GM12878 (cell line): ENCODE measurements around the gene LRRC4B. TPM values are rescaled to one million over a fixed set of nuclear protein-coding genes. Genes with fewer than 3 reads are reported as not detected.
A peak's percentile ranks its signal among the peaks of the same experiment; 100 is the strongest.

Experiments used
- DPF2 ChIP-seq: fragments of 450-650 bp; IDR thresholded peaks from 2 replicates; pipeline ENCODE4 v1.6.1; 2017; ENCODE audit warnings: mild to moderate bottlenecking
- E2F4 ChIP-seq: IDR thresholded peaks from 2 replicates; pipeline ENCODE4 v1.6.1; 2012; ENCODE audit warnings: low read depth, low read length, improper control_type of control experiment
- FOXK2 ChIP-seq: fragments of 450-650 bp; IDR thresholded peaks from 2 replicates; pipeline ENCODE4 v1.6.1; 2017; ENCODE audit warnings: mild to moderate bottlenecking, moderate library complexity
- HDAC6 ChIP-seq: fragments of 200-600 bp; sonication (generic); IDR thresholded peaks from one replicate; pipeline ENCODE4 v1.8.0; 2017; ENCODE audit warnings: antibody characterized with exemption; ENCODE audit not compliant: unreplicated experiment
- IKZF2 ChIP-seq, 2 experiments: fragments of 450-650 bp; IDR thresholded peaks; 2 replicates each; pipeline ENCODE4 v1.6.1; 2017; ENCODE audit warnings: mild to moderate bottlenecking in 2 of 2, moderate library complexity in 2 of 2
- MLLT1 ChIP-seq: fragments of 450-650 bp; IDR thresholded peaks from 2 replicates; pipeline ENCODE4 v1.6.1; 2016; ENCODE audit warnings: mild to moderate bottlenecking
- MXI1 ChIP-seq: fragments of 150-350 bp; IDR thresholded peaks from 2 replicates; pipeline ENCODE4 v1.6.1; 2011; ENCODE audit warnings: low read depth, mild to moderate bottlenecking, inconsistent platforms, low read length, improper control_type of control experiment
- POU2F2 ChIP-seq: IDR thresholded peaks from 3 replicates; pipeline ENCODE4 v1.6.1; 2011; ENCODE audit warnings: low read depth, mild to moderate bottlenecking, low read length, borderline replicate concordance
- RUNX3 ChIP-seq: IDR thresholded peaks from 2 replicates; pipeline ENCODE4 v1.6.1; 2012; ENCODE audit warnings: low read length, inconsistent platforms
- SIX5 ChIP-seq: IDR thresholded peaks from 2 replicates; pipeline ENCODE4 v1.6.1; 2011; ENCODE audit warnings: mild to moderate bottlenecking, low read depth, low read length, moderate library complexity; ENCODE audit not compliant: severe bottlenecking
- SMC3 ChIP-seq: IDR thresholded peaks from 2 replicates; pipeline ENCODE4 v1.6.1; 2011; ENCODE audit warnings: low read length, improper control_type of control experiment, borderline replicate concordance
- TBL1XR1 ChIP-seq: IDR thresholded peaks from 2 replicates; pipeline ENCODE4 v1.6.1; 2012; ENCODE audit warnings: low read depth, low read length, improper control_type of control experiment
- TCF7 ChIP-seq: IDR thresholded peaks from 2 replicates; pipeline ENCODE4 v1.6.1; 2014; ENCODE audit warnings: antibody characterized with exemption, borderline replicate concordance
- ZBTB33 ChIP-seq: fragments of 450-650 bp; IDR thresholded peaks from 2 replicates; pipeline ENCODE4 v1.6.1; 2017; ENCODE audit warnings: mild to moderate bottlenecking
- ZBTB4 ChIP-seq: fragments of 450-650 bp; formaldehyde crosslinking; IDR thresholded peaks from 2 replicates; pipeline ENCODE4 v1.4.0; 2022; ENCODE audit warnings: mild to moderate bottlenecking, moderate library complexity
- polyA plus RNA-seq, 11 experiments: library from polyadenylated mRNA; depleted of rRNA in 4 of 11; unstranded in 6 of 11; stranded (reverse) in 5 of 11; fragments of >200 nt; fragmentation: Nextera tagmentation in 4 of 11; fragmentation: Illumina TruSeq in 1 of 11; extraction: Ambion mirVana in 4 of 11; extraction: Trizol in 1 of 11; gene quantifications; 1 replicate in 1 of 11; 2 replicates in 10 of 11; pipeline versions ENCODE4 v1.2.1 to v1.2.3, GENCODE V29; 2011 to 2016; ENCODE audit warnings: inconsistent platforms in 2 of 11, missing spikeins in 2 of 11, low read depth in 1 of 11
- total RNA-seq, 4 experiments: library from RNA; depleted of rRNA in 3 of 4; stranded (reverse); fragments of >200 nt in 3 of 4; fragmentation: Illumina TruSeq in 1 of 4; extraction: Trizol in 1 of 4; gene quantifications; 2 replicates each; pipeline versions ENCODE4 v1.2.1 to v1.2.3, GENCODE V29; 2013 to 2021
- TF ChIP-seq, protein P1 (sequence below): fragments of 450-650 bp; IDR thresholded peaks from 2 replicates; pipeline ENCODE4 v1.6.1; 2018; ENCODE audit warnings: mild to moderate bottlenecking, low read depth, moderate library complexity; ENCODE audit not compliant: partially characterized antibody
- TF ChIP-seq, protein P2 (sequence below): fragments of 450-650 bp; IDR thresholded peaks from 2 replicates; pipeline ENCODE4 v1.6.1; 2017; ENCODE audit warnings: low read depth, mild to moderate bottlenecking, moderate library complexity

LRRC4B gene
- total and polyA plus RNA-seq, 10 of the 15 experiments (the other 5 are each of a cell fraction or from before 2014, with no cell fraction given) = 0.14 TPM; not detected in 9

DNA sequence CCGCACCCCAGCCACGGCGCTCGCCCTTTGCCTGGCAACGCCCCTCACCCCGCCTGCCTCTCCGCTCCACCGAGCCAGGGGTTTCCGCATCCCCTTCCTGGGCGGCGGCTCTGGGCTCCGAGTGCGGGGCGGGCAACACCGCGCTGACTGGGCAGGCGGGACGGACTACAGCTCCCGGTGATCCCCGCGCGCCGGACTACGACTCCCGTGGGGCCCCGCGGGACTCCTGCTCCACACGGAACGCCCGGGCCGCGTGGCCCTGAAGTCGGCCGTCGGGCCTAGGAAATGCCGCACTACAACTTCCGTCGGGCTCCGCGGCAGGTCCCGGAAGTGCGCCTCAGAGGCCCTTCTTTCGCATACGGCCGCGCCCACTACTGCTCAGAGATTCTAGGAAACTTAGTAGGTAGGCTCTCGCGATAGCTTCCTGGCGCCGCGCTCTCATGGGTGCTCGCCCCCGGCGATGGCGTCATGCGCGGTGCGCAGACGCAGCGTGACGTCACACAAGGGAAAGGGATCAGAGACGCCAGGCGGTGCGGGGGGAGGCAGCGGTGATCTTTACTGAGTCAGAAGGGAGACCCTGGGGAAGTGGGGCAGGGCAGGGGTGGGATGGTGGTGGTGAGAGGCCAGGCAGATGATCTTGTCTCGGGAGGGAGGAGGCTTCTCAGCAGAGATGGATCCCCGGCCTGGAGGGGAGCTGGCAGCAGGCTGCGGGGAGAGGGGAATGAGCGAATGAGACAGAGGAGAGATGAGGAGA lies 57.0 kb downstream of the LRRC4B start, which contains the start of gene JOSD2 (continued):
- TF ChIP-seq E2F4 (peak; percentile 60; the same call in 1 of the 2 replicates), FOXK2 (no peak), MXI1 (peak; percentile 78), TCF7 (no peak), MLLT1 (peak; percentile 91), DPF2 (no peak; the same call in 1 of the 2 replicates), IKZF2 (IDR thresholded peaks at IDR 0.05) (peak in 1 of 2 experiments; percentile 14; a peak in 2 of 4 replicates), SIX5 (peak; percentile 96), ZBTB33 (no peak), RUNX3 (peak; percentile 28), HDAC6 (no peak), POU2F2 (peak; percentile 28; the same call in 1 of the 3 replicates), SMC3 (no peak), TBL1XR1 (no peak), ZBTB4 (no peak)
- TF ChIP-seq, protein P1, sequence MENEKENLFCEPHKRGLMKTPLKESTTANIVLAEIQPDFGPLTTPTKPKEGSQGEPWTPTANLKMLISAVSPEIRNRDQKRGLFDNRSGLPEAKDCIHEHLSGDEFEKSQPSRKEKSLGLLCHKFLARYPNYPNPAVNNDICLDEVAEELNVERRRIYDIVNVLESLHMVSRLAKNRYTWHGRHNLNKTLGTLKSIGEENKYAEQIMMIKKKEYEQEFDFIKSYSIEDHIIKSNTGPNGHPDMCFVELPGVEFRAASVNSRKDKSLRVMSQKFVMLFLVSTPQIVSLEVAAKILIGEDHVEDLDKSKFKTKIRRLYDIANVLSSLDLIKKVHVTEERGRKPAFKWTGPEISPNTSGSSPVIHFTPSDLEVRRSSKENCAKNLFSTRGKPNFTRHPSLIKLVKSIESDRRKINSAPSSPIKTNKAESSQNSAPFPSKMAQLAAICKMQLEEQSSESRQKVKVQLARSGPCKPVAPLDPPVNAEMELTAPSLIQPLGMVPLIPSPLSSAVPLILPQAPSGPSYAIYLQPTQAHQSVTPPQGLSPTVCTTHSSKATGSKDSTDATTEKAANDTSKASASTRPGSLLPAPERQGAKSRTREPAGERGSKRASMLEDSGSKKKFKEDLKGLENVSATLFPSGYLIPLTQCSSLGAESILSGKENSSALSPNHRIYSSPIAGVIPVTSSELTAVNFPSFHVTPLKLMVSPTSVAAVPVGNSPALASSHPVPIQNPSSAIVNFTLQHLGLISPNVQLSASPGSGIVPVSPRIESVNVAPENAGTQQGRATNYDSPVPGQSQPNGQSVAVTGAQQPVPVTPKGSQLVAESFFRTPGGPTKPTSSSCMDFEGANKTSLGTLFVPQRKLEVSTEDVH = peak; percentile 89
- TF ChIP-seq, protein P2, sequence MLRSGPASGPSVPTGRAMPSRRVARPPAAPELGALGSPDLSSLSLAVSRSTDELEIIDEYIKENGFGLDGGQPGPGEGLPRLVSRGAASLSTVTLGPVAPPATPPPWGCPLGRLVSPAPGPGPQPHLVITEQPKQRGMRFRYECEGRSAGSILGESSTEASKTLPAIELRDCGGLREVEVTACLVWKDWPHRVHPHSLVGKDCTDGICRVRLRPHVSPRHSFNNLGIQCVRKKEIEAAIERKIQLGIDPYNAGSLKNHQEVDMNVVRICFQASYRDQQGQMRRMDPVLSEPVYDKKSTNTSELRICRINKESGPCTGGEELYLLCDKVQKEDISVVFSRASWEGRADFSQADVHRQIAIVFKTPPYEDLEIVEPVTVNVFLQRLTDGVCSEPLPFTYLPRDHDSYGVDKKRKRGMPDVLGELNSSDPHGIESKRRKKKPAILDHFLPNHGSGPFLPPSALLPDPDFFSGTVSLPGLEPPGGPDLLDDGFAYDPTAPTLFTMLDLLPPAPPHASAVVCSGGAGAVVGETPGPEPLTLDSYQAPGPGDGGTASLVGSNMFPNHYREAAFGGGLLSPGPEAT = peak; percentile 31; the same call in 1 of the 2 replicates
